SU-DHL-6 (cell line): Measurements from ENCODE around the gene ZNF117.
"Not testable (repeated sequence)": the region's sequence is repeated elsewhere in the genome, so short reads cannot be mapped to it uniquely, and the experiment has no call there.

Source experiments
- CTCF ChIP-seq: fragments of 200-600 bp; sonication (generic); IDR thresholded peaks from one replicate; pipeline ENCODE4 v1.5.1; 2017; ENCODE audit warnings: antibody characterized with exemption, mild to moderate bottlenecking, low read length, moderate library complexity; ENCODE audit not compliant: insufficient read depth, poor library complexity, severe bottlenecking
- EZH2phosphoT487 ChIP-seq: fragments of 200-600 bp; sonication (generic), shearing (Covaris generic); conservative IDR thresholded peaks from 2 replicates; pipeline ENCODE4 v1.6.1; 2018; ENCODE audit warnings: mild to moderate bottlenecking, antibody characterized with exemption, low read length, moderate library complexity, mixed read lengths

- not testable (repeated sequence) for TF ChIP-seq CTCF, EZH2phosphoT487
Observed at GRCh38 chr7:64950673-64951072, 40.2 kb downstream of the ZNF117 start.
